Cerebellar nuclear complex (tissue), 1 donor: ENCODE data around the gene RAI1.

Source experiments
- DNase-seq, 2 experiments: peaks; one replicate each; lab custom pipeline; 2025; lab: John Stamatoyannopoulos, UW

The RAI1 gene

GRCh38 chr17:17815436-17816200 lies 134.4 kb downstream of the RAI1 start:
- DNase-seq: no peak

- no peak for DNase-seq
These were observed 135.1 kb downstream of the RAI1 start for GRCh38 chr17:17816240-17816814.

GRCh38 chr17:17816831-17817551 lies 135.7 kb downstream of the RAI1 start:
- no peak for DNase-seq

GRCh38 chr17:17817552-17817947 lies 136.3 kb downstream of the RAI1 start:
- no peak for DNase-seq

- DNase-seq: no peak
These were observed 136.8 kb downstream of the RAI1 start for GRCh38 chr17:17818088-17818526.

GRCh38 chr17:17819111-17819510 lies 137.9 kb downstream of the RAI1 start:
- no peak for DNase-seq

- no peak for DNase-seq
These were observed 138.3 kb downstream of the RAI1 start for GRCh38 chr17:17819561-17819995.

- DNase-seq: no peak
These were observed 138.8 kb downstream of the RAI1 start for GRCh38 chr17:17820046-17820445.

GRCh38 chr17:17820463-17821158 lies 139.4 kb downstream of the RAI1 start:
- no peak for DNase-seq

GRCh38 chr17:17822189-17822588 lies 140.9 kb downstream of the RAI1 start:
- no peak for DNase-seq

GRCh38 chr17:17822616-17823015 lies 141.4 kb downstream of the RAI1 start:
- no peak for DNase-seq

GRCh38 chr17:17823433-17824118 lies 142.3 kb downstream of the RAI1 start:
- peak in 1 of 2 experiments; percentile 43 for DNase-seq

GRCh38 chr17:17824119-17824782 lies 143.0 kb downstream of the RAI1 start:
- DNase-seq: no peak

GRCh38 chr17:17824783-17825614 lies 143.7 kb downstream of the RAI1 start:
- DNase-seq: no peak

GRCh38 chr17:17826342-17826713 lies 145.1 kb downstream of the RAI1 start:
- no peak for DNase-seq

- DNase-seq: no peak
These were observed 145.9 kb downstream of the RAI1 start for GRCh38 chr17:17826942-17827785.

GRCh38 chr17:17827826-17828621 lies 146.8 kb downstream of the RAI1 start:
- no peak for DNase-seq

GRCh38 chr17:17830269-17830567 lies 149.0 kb downstream of the RAI1 start:
- no peak for DNase-seq

GRCh38 chr17:17830740-17831207 lies 149.5 kb downstream of the RAI1 start:
- no peak for DNase-seq
